Sigmoid colon (tissue), 4 donors: Measurements from ENCODE around the gene ZNF471.

Source experiments
- EP300 ChIP-seq, 4 donors: sonication (generic); formaldehyde crosslinking; IDR thresholded peaks; one replicate each; pipeline ENCODE4 v1.6.1; 2017; ENCODE audit warnings: antibody characterized with exemption in 4 of 4
- POLR2A ChIP-seq, 2 donors: fragments of 450-650 bp; IDR thresholded peaks; one replicate each; pipeline ENCODE4 v1.6.1; 2016; ENCODE audit warnings: antibody characterized with exemption in 2 of 2, mild to moderate bottlenecking in 2 of 2, moderate library complexity in 2 of 2
- TF ChIP-seq, protein P1 (sequence below), 4 experiments: fragments of 450-650 bp in 3 of 4; fragments of 200-600 bp in 1 of 4; IDR thresholded peaks; one replicate each; pipeline ENCODE4 v1.5.1; 2016 to 2019; ENCODE audit warnings: antibody characterized with exemption in 4 of 4, mild to moderate bottlenecking in 3 of 4, moderate library complexity in 2 of 4

DNA sequence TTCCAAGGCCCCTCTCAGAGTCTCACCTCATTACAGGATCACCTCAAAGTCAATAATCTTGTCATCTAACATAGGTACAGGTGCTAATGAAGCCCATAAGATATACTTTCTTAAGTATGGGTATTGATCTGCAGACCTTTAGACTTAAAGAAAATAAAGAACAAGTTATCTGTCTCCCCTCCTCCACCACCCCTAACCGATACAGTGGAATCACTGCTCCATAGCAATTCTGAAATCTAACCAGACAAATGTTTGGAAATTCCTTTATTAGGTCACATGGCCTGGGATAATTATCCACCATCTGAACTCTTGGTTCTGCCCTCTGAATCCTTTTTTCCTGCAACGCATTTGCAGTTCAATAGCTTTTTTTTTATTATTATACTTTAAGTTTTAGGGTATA lies 55.1 kb downstream of the ZNF471 start:
- TF ChIP-seq, protein P1, sequence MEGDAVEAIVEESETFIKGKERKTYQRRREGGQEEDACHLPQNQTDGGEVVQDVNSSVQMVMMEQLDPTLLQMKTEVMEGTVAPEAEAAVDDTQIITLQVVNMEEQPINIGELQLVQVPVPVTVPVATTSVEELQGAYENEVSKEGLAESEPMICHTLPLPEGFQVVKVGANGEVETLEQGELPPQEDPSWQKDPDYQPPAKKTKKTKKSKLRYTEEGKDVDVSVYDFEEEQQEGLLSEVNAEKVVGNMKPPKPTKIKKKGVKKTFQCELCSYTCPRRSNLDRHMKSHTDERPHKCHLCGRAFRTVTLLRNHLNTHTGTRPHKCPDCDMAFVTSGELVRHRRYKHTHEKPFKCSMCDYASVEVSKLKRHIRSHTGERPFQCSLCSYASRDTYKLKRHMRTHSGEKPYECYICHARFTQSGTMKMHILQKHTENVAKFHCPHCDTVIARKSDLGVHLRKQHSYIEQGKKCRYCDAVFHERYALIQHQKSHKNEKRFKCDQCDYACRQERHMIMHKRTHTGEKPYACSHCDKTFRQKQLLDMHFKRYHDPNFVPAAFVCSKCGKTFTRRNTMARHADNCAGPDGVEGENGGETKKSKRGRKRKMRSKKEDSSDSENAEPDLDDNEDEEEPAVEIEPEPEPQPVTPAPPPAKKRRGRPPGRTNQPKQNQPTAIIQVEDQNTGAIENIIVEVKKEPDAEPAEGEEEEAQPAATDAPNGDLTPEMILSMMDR (IDR thresholded peaks at IDR 0.05): no peak
- TF ChIP-seq POLR2A (IDR thresholded peaks at IDR 0.05) (no peak), EP300 (IDR thresholded peaks at IDR 0.05) (no peak)
